Cardiac fibroblast (primary cell): ENCODE measurements around the gene C6orf163.
"Not testable (repeated sequence)": the region's sequence is repeated elsewhere in the genome, so short reads cannot be mapped to it uniquely, and the experiment has no call there.

Experiments used
- DNase-seq, 2 donors: peaks; one replicate each; pipeline versions ENCODE4 v3.0.0 to v3.0.0-alpha.2; 2010; ENCODE audit warnings: low read depth in 2 of 2
- H3K4me3 ChIP-seq, 2 donors: replicated peaks in 1 of 2; 1 replicate in 1 of 2; 2 replicates in 1 of 2; pipeline ENCODE4 v1.5.1; 2011; ENCODE audit warnings: low read depth in 2 of 2, low read length in 2 of 2, mild to moderate bottlenecking in 2 of 2, moderate library complexity in 1 of 2
- CTCF ChIP-seq: IDR thresholded peaks from one replicate; pipeline ENCODE4 v1.5.1; 2011; ENCODE audit warnings: low read depth, mild to moderate bottlenecking, low read length, inconsistent platforms

Gene C6orf163

DNA sequence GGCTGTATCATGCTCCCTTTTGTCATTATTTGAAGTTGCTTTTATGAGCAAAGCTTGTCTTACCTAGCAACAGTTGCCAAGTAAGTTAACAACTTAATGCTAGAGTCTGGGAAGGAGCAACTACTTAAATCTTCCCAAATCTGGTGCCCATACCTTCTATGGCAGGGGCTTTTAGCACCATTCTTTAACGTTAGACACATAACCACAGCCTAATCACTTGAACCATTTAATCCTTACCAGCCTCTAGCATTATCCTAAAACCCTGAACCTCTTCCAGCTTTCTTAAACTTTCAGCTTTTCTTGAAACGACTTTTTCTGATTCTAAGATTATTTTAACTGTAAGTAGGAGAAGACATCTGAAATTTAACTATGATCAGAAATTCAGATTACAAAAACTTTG is at the start of gene C6orf163:
C6orf163 (plus strand) TSS at position 83 of the 400 bp plus-strand sequence; CDS start at position 370, 287 bp downstream.
- DNase-seq, result no peak
- TF ChIP-seq CTCF, result no peak
- no peak within 1 kb of the TSS for H3K4me3 ChIP-seq

DNA sequence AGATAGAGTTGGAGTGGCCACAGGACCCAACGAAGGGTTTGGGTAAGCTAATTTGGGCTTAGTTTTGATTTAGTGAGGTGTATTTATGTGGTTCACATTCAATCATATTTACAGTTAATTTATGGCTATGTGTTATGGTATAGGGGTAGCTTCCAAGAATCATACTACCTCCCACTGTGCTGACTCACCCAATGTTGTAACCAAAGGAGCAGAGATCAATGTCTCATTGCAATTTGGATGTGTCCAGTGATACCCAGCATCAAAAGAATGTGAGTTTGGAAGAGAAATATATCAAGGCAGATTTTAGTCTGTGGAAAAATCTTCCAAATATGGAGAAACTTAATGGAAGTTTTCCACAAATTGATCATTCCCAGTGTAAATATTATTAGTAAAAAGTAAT is 47.5 kb upstream of the C6orf163 start:
- DNase-seq, result peak in 1 of 2 donors; percentile 21

GRCh38 chr6:87301277-87301676 is 43.3 kb upstream of the C6orf163 start:
- not testable (repeated sequence) for DNase-seq, H3K4me3 ChIP-seq

More for the DNA sequence above, 47.5 kb upstream of the C6orf163 start:
- no peak for TF ChIP-seq CTCF
- no peak overlapping the region for H3K4me3 ChIP-seq

GRCh38 chr6:87308970-87309369 is 35.6 kb upstream of the C6orf163 start:
- DNase-seq, result peak in 1 of 2 donors; percentile 5

GRCh38 chr6:87312860-87313259 is 31.8 kb upstream of the C6orf163 start:
- H3K4me3 ChIP-seq, result no peak overlapping the region
- TF ChIP-seq CTCF, result no peak
- DNase-seq, result no peak

More at GRCh38 chr6:87308970-87309369, 35.6 kb upstream of the C6orf163 start:
- no peak overlapping the region for H3K4me3 ChIP-seq
- no peak for TF ChIP-seq CTCF

GRCh38 chr6:87315071-87315470 is 29.5 kb upstream of the C6orf163 start:
- no peak overlapping the region for H3K4me3 ChIP-seq
- TF ChIP-seq CTCF, result no peak
- no peak for DNase-seq

- no peak for DNase-seq
- TF ChIP-seq CTCF, result no peak
- no peak overlapping the region for H3K4me3 ChIP-seq
Measured at GRCh38 chr6:87319271-87319987, 25.2 kb upstream of the C6orf163 start.
